ENCODE data around the gene CST11. TPM values are rescaled to one million over a fixed set of nuclear protein-coding genes. Genes with fewer than 3 reads are reported as not detected.

The CST11 gene
- total and polyA plus RNA-seq, 9 of the 15 experiments (the other 6 are each of a cell fraction or from before 2014, with no cell fraction given) = not detected

- TF ChIP-seq REST (IDR thresholded peaks at IDR 0.05; ENCODE audit: borderline replicate concordance) (peak; percentile 41; the same call in 1 of the 2 replicates), REST (CRISPR knock-in tag; IDR thresholded peaks at IDR 0.05; ENCODE audit: low read depth) (no peak), E2F5 (CRISPR knock-in tag; IDR thresholded peaks at IDR 0.05) (no peak), JUND (IDR thresholded peaks at IDR 0.05; ENCODE audit: borderline replicate concordance, low read depth, low read length) (0 out of 2 replicates have a peak, but pooled peaks have one; percentile 8), JUND (tag; IDR thresholded peaks at IDR 0.05; ENCODE audit: borderline replicate concordance, low read depth, low read length) (no peak), DEAF1 (CRISPR knock-in tag; IDR thresholded peaks at IDR 0.05) (peak; percentile 45; the same call in 1 of the 2 replicates), FOXK2 (conservative IDR thresholded peaks at IDR 0.05 in 1 of 2, IDR thresholded peaks at IDR 0.05 in 1 of 2; ENCODE audit: low read depth in 2 of 2) (0 out of 4 replicates have a peak, but pooled peaks of 1 of the 2 experiments have one; percentile 18), ETS1 (conservative IDR thresholded peaks at IDR 0.05; ENCODE audit: control insufficient read depth, low read depth, low read length) (no peak), CEBPB (tag; IDR thresholded peaks at IDR 0.05) (no peak)
Observed at GRCh38 chr20:23446505-23446904, 6.2 kb downstream of the CST11 start (continued).
